HG02870 (cell line): Measurements from ENCODE around the gene ZBTB37.
"Not testable (repeated sequence)": the region's sequence is repeated elsewhere in the genome, so short reads cannot be mapped to it uniquely, and the experiment has no call there.

Experiments used
- ATAC-seq: cut with Tn5 transposase; IDR thresholded peaks from one replicate; pipeline ENCODE4 v1.9.1; 2021; ENCODE audit warnings: mild to moderate bottlenecking, moderate library complexity; ENCODE audit not compliant: unreplicated experiment

Gene ZBTB37

GRCh38 chr1:173865468-173866164, 2.6 kb upstream of the ZBTB37 start:
- ATAC-seq: no peak

- ATAC-seq: no peak
Observed at GRCh38 chr1:173866413-173867115, 1.6 kb upstream of the ZBTB37 start.

GRCh38 chr1:173867141-173867752, 933 bp upstream of the ZBTB37 start:
- no peak for ATAC-seq

- ATAC-seq: peak; percentile 70
Observed at GRCh38 chr1:173867753-173868265, 371 bp upstream of the ZBTB37 start, which contains the start of gene GAS5. Gene GAS5, minus strand, starts transcription at chr1:173867989.

GRCh38 chr1:173869021-173869359, 810 bp downstream of the ZBTB37 start:
- no peak for ATAC-seq

- ATAC-seq: peak; percentile 29
Observed at GRCh38 chr1:173870252-173871075, 2.3 kb downstream of the ZBTB37 start.

- no peak for ATAC-seq
Observed at GRCh38 chr1:173871091-173871490, 2.9 kb downstream of the ZBTB37 start.

- no peak for ATAC-seq
Observed at GRCh38 chr1:173871500-173871899, 3.3 kb downstream of the ZBTB37 start.

- ATAC-seq: no peak
Observed at GRCh38 chr1:173876732-173877131, 8.6 kb downstream of the ZBTB37 start.

- ATAC-seq: no peak
Observed at GRCh38 chr1:173878251-173878650, 10.1 kb downstream of the ZBTB37 start.

GRCh38 chr1:173881117-173881516, 12.9 kb downstream of the ZBTB37 start:
- ATAC-seq: not testable (repeated sequence)

- no peak for ATAC-seq
Observed at GRCh38 chr1:173884701-173885100, 16.5 kb downstream of the ZBTB37 start.

GRCh38 chr1:173886746-173887611, 18.8 kb downstream of the ZBTB37 start:
- ATAC-seq: no peak

- no peak for ATAC-seq
Observed at GRCh38 chr1:173887627-173888026, 19.4 kb downstream of the ZBTB37 start.

- ATAC-seq: no peak
Observed at GRCh38 chr1:173888749-173889148, 20.6 kb downstream of the ZBTB37 start.

- ATAC-seq: no peak
Observed at GRCh38 chr1:173889885-173890284, 21.7 kb downstream of the ZBTB37 start.

GRCh38 chr1:173893611-173894010, 25.4 kb downstream of the ZBTB37 start:
- ATAC-seq: no peak

GRCh38 chr1:173894189-173894588, 26.0 kb downstream of the ZBTB37 start:
- ATAC-seq: no peak

GRCh38 chr1:173900427-173900826, 32.2 kb downstream of the ZBTB37 start:
- no peak for ATAC-seq

GRCh38 chr1:173900992-173901391, 32.8 kb downstream of the ZBTB37 start:
- ATAC-seq: no peak
